ENCODE data around the gene FBXW9.
A peak's percentile ranks its signal among the peaks of the same experiment; 100 is the strongest.
"Not testable (repeated sequence)": the region's sequence is repeated elsewhere in the genome, so short reads cannot be mapped to it uniquely, and the experiment has no call there.

FBXW9 gene

GRCh38 chr19:12656899-12657571 is 39.4 kb downstream of the FBXW9 start:
- no peak for DNase-seq (ENCODE audit: low read depth in 2 of 2, low spot score in 1 of 2)

DNA sequence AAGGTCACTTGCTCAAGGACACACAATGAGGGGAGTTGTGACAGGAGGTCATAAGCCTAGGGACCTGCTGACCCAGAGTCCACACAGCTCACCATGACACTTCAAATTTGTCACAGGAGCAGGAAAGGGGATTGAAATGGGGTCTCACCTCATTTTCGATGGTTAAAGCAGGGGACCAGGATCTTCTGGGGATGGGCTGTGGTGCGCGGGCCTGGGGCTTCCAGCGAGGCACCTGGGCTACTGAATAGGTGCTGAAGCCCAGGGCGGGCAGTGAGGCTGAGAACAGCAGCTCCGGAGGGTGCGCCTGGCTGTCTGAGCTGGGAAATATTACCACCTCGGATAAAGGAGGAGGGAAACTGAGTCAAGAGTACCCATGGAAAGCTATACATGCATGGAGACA is 40.9 kb downstream of the FBXW9 start:
- no peak for DNase-seq (ENCODE audit: low read depth in 2 of 2, low spot score in 1 of 2)

DNA sequence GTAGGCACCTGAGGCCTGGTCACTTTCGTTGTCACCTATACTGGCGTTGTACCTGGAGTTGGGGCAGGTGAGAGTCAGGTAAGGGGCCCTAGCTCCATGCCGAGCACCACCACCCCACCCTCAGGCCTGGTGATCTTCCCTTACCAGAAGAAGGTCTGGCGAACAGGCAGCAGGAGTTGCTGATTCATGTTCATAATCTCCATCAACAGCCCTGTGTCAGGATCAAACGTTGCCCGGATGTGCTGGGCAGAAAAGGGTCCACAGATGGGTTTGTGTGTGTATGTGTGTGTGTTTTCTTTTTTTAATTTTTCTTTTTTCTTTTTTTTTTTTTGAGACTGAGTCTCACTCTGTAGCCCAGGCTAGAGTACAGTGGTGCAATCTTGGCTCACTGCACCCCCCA is 44.2 kb downstream of the FBXW9 start:
- no peak for DNase-seq (ENCODE audit: low read depth in 2 of 2, low spot score in 1 of 2)

DNA sequence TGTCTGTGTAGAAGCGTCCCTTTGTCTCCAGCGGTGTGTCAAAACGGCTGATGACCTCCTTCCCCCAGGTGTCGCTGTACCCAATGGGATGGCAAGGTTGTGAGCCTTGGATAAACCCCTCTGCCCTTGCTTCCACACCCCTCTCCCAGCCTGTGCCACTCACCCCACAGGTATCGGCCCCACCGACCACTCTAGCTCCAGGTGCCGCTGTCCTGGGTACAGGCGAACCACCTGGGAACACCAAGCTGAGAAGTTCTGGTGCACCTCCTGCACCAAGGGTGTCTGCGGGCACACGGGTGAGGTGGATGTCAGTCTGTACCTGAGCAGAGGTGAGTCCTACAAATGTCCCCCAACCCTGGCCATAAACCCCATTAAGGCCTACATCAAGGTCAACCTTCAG is 46.5 kb downstream of the FBXW9 start:
- no peak for DNase-seq (ENCODE audit: low read depth in 2 of 2, low spot score in 1 of 2)

- DNase-seq (ENCODE audit: low read depth in 2 of 2, low spot score in 1 of 2): no peak
These were observed 48.3 kb downstream of the FBXW9 start for GRCh38 chr19:12648088-12648487.

DNA sequence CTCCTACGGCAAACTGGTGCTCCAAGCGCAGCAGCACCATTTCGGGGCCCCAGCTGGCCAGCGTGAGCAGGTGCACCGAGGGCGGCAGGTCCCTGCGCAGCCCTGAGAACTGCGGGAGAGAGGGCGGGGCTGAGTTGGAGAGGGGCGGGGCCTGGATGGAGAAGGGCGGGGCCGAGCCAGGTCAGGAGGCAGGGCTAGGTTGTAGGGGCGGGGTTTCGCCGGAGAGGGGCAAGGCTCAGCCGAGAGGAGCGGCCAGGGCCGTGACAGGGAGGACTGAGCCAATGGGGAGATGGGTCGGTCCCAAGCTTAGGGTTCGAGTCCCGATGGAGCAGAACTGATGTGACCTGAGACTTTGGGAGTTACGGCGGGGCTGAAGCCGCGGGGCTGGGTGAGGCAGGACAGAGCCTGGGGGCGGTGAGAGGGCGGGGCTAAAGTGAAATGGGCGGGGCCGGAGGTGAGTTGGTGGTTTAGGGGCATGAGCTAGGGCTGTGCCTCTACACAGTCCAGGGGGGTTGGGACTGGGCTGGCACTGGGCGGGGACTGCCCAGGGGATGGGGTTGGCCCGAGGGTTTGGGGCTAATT is 48.9 kb downstream of the FBXW9 start:
- DNase-seq (ENCODE audit: low read depth in 2 of 2, low spot score in 1 of 2): no peak

GRCh38 chr19:12647047-12647446 is 49.4 kb downstream of the FBXW9 start:
- no peak for DNase-seq (ENCODE audit: low read depth in 2 of 2, low spot score in 1 of 2)

DNA sequence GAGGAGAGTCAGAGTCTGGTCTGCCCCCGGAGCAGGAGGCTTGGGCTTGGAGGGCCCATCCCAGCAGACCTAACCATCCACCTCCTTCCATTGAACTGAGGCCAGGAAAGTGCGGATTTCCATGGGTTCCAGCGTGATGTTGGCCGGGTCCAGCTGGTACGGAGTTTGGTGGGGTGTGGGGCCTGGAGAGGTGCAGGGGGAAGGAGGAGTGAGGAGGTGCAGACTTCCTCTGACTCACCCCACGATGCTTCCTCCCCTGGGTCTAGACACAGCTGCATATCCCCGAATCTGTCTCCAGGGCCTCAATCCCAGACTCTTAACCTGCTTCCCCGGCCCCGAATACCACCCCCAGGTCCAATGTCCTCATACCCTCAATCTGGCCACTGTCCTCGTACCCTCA is 49.9 kb downstream of the FBXW9 start:
- DNase-seq (ENCODE audit: low read depth in 2 of 2, low spot score in 1 of 2): no peak

DNA sequence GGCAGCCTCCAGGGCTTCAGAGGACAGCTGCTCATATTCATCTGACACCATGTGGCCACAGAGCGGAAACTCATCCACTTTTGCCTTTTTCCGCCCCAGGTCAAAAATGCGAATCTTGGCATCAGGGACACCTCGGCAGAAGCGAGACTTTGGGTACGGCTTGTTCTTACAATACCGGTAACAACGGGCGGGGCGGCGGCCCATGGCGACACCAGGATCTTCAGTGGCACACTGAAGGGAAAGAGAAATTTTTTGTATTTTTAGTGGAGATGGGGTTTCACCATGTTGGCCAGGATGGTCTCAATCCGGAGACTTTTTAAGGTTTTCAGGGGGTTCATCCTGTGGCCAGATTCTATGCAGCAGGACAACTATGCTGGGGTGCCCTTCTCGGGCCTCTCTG is 52.7 kb downstream of the FBXW9 start:
- not testable (repeated sequence) for DNase-seq (ENCODE audit: low read depth in 2 of 2, low spot score in 1 of 2)

- no peak for DNase-seq (ENCODE audit: low read depth in 2 of 2, low spot score in 1 of 2)
These were observed 53.9 kb downstream of the FBXW9 start for GRCh38 chr19:12642506-12642905.

DNA sequence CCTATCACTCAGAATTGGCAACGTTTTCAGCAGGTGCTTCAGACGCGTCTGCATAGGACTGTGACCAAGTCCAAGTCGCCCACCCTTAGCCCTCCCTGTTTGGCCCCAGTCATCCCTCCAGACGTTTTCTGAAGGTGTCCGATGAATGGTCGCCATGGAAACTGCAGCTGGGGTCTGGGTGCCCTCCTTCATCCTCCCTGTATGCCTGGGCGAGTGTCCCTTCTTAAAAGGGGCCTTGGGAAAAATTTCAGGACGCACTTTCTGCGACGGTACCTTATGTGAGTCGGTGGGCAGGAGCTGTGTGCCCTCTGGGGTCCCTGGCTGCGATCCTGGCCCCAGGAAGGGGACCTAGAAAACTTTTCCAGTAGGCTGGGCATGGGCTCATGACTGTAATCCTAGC is 55.0 kb downstream of the FBXW9 start:
- no peak for DNase-seq (ENCODE audit: low read depth in 2 of 2, low spot score in 1 of 2)

- DNase-seq (ENCODE audit: low read depth in 2 of 2, low spot score in 1 of 2): peak; percentile 64 to 67
These were observed 56.4 kb downstream of the FBXW9 start for GRCh38 chr19:12639901-12640613.

All from stimulated activated CD8-positive, alpha-beta memory T cell treated with anti-CD3 and anti-CD28 coated beads, Interleukin-4, amount 100 ng/mL, for 1 hour (primary cell).